Activated CD8-positive, alpha-beta T cell treated with anti-CD3 and anti-CD28 coated beads for 36 hours (primary cell): ENCODE data around the gene CLDN19. TPM values are rescaled to one million over a fixed set of nuclear protein-coding genes. Genes with fewer than 3 reads are reported as not detected.
"Not testable (repeated sequence)": the region's sequence is repeated elsewhere in the genome, so short reads cannot be mapped to it uniquely, and the experiment has no call there.

Source experiments
- ATAC-seq: fragments of 200-7000 bp; cut with Tn5 transposase; one replicate; pipeline ENCODE4 v1.10.0; 2021; ENCODE audit warnings: mild to moderate bottlenecking, moderate library complexity
- CTCF ChIA-PET: fragments of 350-600 bp; sonication (Branson Sonifier 250); formaldehyde crosslinking; loops from one replicate; lab custom pipeline; 2021; ENCODE audit warnings: antibody characterized with exemption; lab: Charles Lee
- POLR2A ChIA-PET: fragments of 350-600 bp; sonication (Branson Sonifier 250); formaldehyde crosslinking; loops from one replicate; lab custom pipeline; 2021; ENCODE audit warnings: antibody characterized with exemption; lab: Charles Lee
- DNase-seq: peaks from one replicate; pipeline ENCODE4 v3.0.0-alpha.2; 2020
- H3K27ac Mint-ChIP-seq: one replicate; pipeline ENCODE4 v1.8.0; 2021; ENCODE audit warnings: mild to moderate bottlenecking, mixed read lengths
- H3K27me3 Mint-ChIP-seq: one replicate; pipeline ENCODE4 v1.8.0; 2021; ENCODE audit warnings: mixed read lengths
- H3K36me3 Mint-ChIP-seq: one replicate; pipeline ENCODE4 v1.8.0; 2021; ENCODE audit warnings: low read depth, mixed read lengths
- H3K4me1 Mint-ChIP-seq: one replicate; pipeline ENCODE4 v1.8.0; 2021; ENCODE audit warnings: low read depth, mixed read lengths
- H3K4me3 Mint-ChIP-seq: one replicate; pipeline ENCODE4 v1.8.0; 2021; ENCODE audit warnings: mild to moderate bottlenecking, moderate library complexity, mixed read lengths
- H3K9me3 Mint-ChIP-seq: one replicate; pipeline ENCODE4 v1.8.0; 2021; ENCODE audit warnings: mixed read lengths
- CTCF ChIP-seq: fragments of 200-600 bp; IDR thresholded peaks from one replicate; pipeline ENCODE4 v1.8.0; 2022; ENCODE audit warnings: antibody characterized with exemption, mild to moderate bottlenecking
- intact Hi-C: fragments of 100-400 bp; cut with micrococcal nuclease; formaldehyde crosslinking; loops from one replicate; pipeline ENCODE4 v1.10.0; 2022
- total RNA-seq, 2 experiments: library from RNA; stranded (reverse); gene quantifications; one replicate each; pipeline ENCODE4 v1.2.3, GENCODE V29; 2021

The CLDN19 gene
- total RNA-seq, 2 experiments from 2014 or later = not detected

GRCh38 chr1:42757892-42758275 lies 17.8 kb upstream of the CLDN19 start:
- POLR2A ChIA-PET = interaction anchor here (0.9 to 1.5 kb wide), 2 partner anchors 18 to 75 kb away, joined by 3 to 4 read pairs; partner anchors contain the start of gene CLDN19
- intact Hi-C loops = no loop called here
- Mint-ChIP-seq H3K36me3 (peaks cover 42% of the 10 kb centered on the region), H3K4me3 (no peak overlapping the region), H3K27me3 (no peaks in the 10 kb centered on the region), H3K9me3 (no peaks in the 10 kb centered on the region), H3K4me1 (peaks cover 6% of the 10 kb centered on the region), H3K27ac (no peak overlapping the region)
- no peak for ATAC-seq
- no peak for TF ChIP-seq CTCF
- CTCF ChIA-PET = interaction anchor here (0.8 to 1.4 kb wide), 8 partner anchors 8 to 316 kb away, joined by 3 to 8 read pairs (median 4); partner anchors contain the start of gene P3H1
- no peak for DNase-seq

GRCh38 chr1:42756956-42757891 lies 17.2 kb upstream of the CLDN19 start:
- ATAC-seq = no peak

GRCh38 chr1:42753070-42753469 lies 13.0 kb upstream of the CLDN19 start:
- ATAC-seq = no peak
- Mint-ChIP-seq H3K27me3 (no peaks in the 10 kb centered on the region), H3K9me3 (no peaks in the 10 kb centered on the region), H3K4me1 (no peaks in the 10 kb centered on the region), H3K36me3 (peaks cover 57% of the 10 kb centered on the region), H3K27ac (no peak overlapping the region), H3K4me3 (no peak overlapping the region)
- ChIA-PET POLR2A (no interaction called here), CTCF (interaction anchor here (1.0 to 1.6 kb wide), 3 partner anchors 10 to 175 kb away, joined by 4 to 7 read pairs (median 7); partner anchors contain the start of genes C1orf50 and P3H1)
- no peak for DNase-seq
- TF ChIP-seq CTCF = no peak
- intact Hi-C loops = no loop called here

More at GRCh38 chr1:42756956-42757891, 17.2 kb upstream of the CLDN19 start:
- intact Hi-C loops = no loop called here
- no peak overlapping the region for H3K27ac Mint-ChIP-seq
- H3K36me3 Mint-ChIP-seq = peaks cover 48% of the 10 kb centered on the region
- peaks cover under 1% of the 10 kb centered on the region for H3K4me1 Mint-ChIP-seq
- CTCF ChIA-PET = interaction anchor here (0.7 to 1.4 kb wide), 10 partner anchors 9 to 316 kb away, joined by 3 to 8 read pairs (median 4); partner anchors contain the start of gene P3H1
- peak; percentile 61 for TF ChIP-seq CTCF
- POLR2A ChIA-PET = interaction anchor here (0.9 kb wide), 1 partner anchor 74 kb away, joined by 3 read pairs; no protein-coding TSS in a partner anchor
- H3K4me3 Mint-ChIP-seq = no peak overlapping the region
- peak; percentile 21 for DNase-seq
- H3K9me3 Mint-ChIP-seq = no peaks in the 10 kb centered on the region
- H3K27me3 Mint-ChIP-seq = no peaks in the 10 kb centered on the region

GRCh38 chr1:42752284-42752683 lies 12.2 kb upstream of the CLDN19 start:
- peaks cover 54% of the 10 kb centered on the region for H3K36me3 Mint-ChIP-seq

GRCh38 chr1:42751511-42752070 lies 11.6 kb upstream of the CLDN19 start:
- intact Hi-C loops, H3K4me1 Mint-ChIP-seq, H3K27me3 Mint-ChIP-seq, DNase-seq, H3K4me3 Mint-ChIP-seq, H3K9me3 Mint-ChIP-seq, ATAC-seq, H3K27ac Mint-ChIP-seq, POLR2A ChIA-PET: not testable (repeated sequence)
- H3K36me3 Mint-ChIP-seq = peaks cover 49% of the 10 kb centered on the region
- CTCF ChIA-PET = interaction anchor here (0.8 kb wide), 1 partner anchor 171 kb away, joined by 3 read pairs; no protein-coding TSS in a partner anchor

More at GRCh38 chr1:42752284-42752683, 12.2 kb upstream of the CLDN19 start:
- ATAC-seq (no peak), DNase-seq (no peak)
- Mint-ChIP-seq H3K9me3 (no peaks in the 10 kb centered on the region), H3K4me3 (no peak overlapping the region), H3K27ac (no peak overlapping the region), H3K27me3 (no peaks in the 10 kb centered on the region), H3K4me1 (no peaks in the 10 kb centered on the region)
- ChIA-PET POLR2A (no interaction called here), CTCF (interaction anchor here (0.8 to 1.6 kb wide), 4 partner anchors 11 to 174 kb away, joined by 3 to 7 read pairs (median 6); partner anchors contain the start of genes C1orf50 and P3H1)
- no peak for TF ChIP-seq CTCF
- intact Hi-C loops = no loop called here
